GM18502 (cell line): ENCODE measurements around the gene KCNN2.
A peak's percentile ranks its signal among the peaks of the same experiment; 100 is the strongest.
"Not testable (repeated sequence)": the region's sequence is repeated elsewhere in the genome, so short reads cannot be mapped to it uniquely, and the experiment has no call there.

Experiments
- ATAC-seq: cut with Tn5 transposase; IDR thresholded peaks from one replicate; pipeline ENCODE4 v1.9.1; 2021; ENCODE audit warnings: mild to moderate bottlenecking; ENCODE audit not compliant: unreplicated experiment, poor library complexity

The KCNN2 gene

GRCh38 chr5:114418176-114419066 lies 56.6 kb downstream of the KCNN2 start:
- ATAC-seq = peak; percentile 99

DNA sequence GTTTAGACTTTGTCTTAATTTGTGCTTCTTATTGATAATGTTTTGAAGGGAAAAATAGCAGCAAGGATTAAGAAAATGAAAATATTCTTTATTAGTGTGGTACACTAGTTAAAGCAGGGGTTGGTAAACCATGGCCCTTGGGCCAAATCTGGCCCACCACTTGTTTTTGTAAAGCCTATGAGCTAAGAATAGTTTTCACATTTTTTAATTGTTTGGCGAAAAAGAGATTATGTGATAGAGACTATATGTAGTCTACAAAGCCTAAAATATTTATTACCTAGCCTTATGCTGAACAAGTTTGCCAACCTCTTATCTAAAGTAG lies 57.2 kb downstream of the KCNN2 start:
- ATAC-seq = peak; percentile 51

DNA sequence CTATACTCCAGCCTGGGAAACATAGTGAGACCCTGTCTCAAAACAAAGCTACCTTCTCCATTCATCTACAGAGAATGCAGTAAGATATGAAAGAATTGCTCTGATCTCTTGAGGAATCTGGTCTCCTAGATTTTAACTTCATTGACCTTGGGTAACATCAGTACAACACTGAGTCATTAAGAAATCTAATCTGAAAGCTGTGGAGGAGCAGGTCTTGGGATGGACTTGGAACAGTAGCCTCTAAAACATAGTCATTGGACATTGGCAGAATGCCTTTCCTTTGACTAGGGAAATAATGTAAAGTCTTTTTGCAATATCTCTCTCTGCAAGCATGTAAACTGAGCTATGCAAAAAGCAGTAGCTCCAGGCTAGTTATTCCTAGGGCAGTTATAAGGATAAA lies 58.1 kb downstream of the KCNN2 start:
- no peak for ATAC-seq

GRCh38 chr5:114427204-114427603 lies 65.3 kb downstream of the KCNN2 start:
- ATAC-seq = no peak

DNA sequence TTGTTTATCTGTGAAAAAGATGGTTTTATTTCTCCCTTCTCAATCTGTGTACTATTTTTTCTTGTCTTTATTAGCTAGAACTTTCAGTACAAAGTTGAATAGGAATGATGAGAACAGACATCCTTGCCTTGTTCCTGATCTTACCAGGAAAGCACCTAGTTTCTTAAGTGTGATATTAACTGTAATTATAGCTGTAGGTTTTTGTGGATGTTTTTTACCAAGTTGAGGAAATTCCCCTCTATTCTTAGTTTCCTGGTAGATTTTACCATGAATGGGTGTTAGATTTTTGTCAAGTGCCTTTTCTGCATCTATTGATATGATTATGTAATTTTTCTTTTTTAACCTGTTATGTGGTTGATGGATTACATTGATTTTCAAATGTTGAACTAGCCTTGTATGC lies 68.7 kb downstream of the KCNN2 start:
- no peak for ATAC-seq

GRCh38 chr5:114432684-114433083 lies 70.8 kb downstream of the KCNN2 start:
- ATAC-seq = not testable (repeated sequence)

GRCh38 chr5:114434396-114435219 lies 72.7 kb downstream of the KCNN2 start:
- ATAC-seq = no peak

DNA sequence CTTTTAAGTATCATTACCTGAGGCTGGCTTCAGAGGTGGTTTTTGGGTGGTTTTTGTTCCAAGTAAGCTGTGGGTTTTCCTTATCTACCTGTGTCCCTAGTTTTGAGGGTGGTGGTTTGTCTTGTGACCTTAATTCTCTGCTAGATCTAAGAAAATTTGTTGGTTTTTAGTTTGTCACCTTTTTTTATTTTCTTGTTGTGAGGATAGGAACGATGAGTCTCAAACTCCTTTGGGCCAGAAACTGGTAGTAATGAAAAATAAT lies 73.3 kb downstream of the KCNN2 start:
- no peak for ATAC-seq

- peak; percentile 81 for ATAC-seq
These were observed 74.0 kb downstream of the KCNN2 start for GRCh38 chr5:114435885-114436299.

DNA sequence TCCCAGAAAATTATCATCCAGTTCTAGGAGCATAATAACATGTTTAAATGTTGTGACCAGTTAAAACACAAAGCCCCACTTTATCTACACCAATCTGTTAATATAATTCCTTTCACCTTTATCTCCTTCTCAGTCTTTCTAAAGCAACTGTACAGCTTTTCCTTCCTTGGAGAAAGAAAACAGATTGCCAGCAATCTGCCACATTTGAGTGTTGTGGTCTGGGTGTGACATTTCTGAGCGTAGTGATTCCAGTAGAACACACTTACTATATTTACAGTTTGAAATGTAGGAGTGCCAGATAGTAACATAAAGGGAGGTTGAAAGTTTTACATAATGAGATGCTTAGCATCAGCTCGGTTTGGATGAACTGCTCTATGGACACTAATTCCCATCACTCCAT lies 76.1 kb downstream of the KCNN2 start:
- no peak for ATAC-seq

GRCh38 chr5:114438471-114438870 lies 76.6 kb downstream of the KCNN2 start:
- ATAC-seq = no peak

DNA sequence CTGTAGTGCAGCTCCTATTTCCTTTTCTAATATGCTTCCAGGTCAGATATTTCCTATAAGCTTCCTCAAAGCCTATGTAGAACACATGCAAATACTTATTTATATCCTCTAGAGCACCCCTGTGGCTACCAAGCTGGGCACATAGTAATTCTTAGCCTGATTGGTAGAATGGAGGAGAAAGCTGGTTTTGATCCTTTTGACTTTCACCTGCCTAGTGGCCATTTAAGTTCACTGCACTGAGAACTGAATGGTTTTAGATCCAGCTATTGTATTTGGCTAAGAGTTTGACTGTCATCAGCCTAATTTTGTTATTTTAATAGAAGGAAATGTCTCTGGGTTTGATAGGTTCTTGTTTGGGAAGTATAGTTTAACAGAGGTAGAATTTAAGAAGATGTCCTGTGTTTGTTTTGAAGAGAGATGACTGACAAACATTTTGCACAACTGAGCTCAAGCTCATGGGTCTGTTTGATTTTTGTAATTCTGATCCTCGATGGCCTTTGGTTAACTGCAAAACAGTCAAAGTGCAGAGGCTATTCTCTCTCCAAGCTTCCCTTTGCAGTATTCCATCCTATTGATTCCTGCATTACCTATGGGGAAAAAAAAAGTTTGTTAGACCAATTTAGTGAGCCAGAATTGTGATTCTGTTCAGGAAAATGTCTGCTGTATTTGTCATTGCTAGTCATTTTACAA lies 85.4 kb downstream of the KCNN2 start:
- ATAC-seq = peak; percentile 49

GRCh38 chr5:114448481-114448880 lies 86.6 kb downstream of the KCNN2 start:
- no peak for ATAC-seq

DNA sequence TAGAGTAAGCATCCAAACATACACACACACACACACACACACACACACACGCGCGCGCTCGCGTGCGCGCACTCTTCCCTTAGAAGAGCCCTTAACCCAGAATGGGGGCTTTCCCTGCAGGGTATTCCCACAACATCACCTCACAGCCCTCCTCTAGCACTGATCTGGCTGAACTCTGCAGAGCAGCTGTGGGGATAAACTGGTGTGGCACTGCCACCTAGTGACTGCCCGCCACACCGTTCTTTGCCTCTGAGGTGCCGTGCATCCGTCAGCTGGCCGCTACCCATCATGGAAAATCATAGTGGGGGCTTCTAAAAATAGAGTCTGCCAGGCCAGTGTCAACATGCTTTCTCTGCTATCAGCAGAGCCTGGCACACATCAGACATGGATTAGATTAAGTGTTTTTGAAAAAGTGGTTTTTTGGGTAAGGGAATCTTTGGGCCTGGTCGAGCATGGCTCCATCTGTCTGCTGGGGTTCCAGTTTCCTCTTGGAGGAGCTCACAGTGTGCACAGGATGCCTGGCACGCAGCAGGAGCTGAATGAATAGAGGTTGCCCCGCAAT lies 88.1 kb downstream of the KCNN2 start:
- peak; percentile 99 for ATAC-seq

DNA sequence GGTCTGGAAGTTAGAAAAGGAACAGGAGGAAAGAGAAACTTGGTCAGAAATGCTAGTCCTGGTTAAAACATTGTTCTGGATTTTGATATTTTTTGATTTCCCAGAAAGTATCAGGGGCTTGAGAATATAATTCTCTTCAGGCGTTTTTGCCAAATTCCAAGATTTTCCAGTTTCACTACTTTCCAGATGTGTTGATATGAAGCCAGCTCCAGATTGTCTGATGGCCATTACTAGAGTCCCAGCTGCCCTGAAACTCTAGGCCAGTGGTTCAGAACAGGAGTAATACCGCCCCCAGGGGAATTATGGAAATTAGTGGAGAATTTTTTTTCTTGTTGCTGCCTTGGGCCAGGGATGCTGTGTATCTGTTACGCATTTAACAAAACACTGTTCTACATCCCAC lies 88.6 kb downstream of the KCNN2 start:
- no peak for ATAC-seq

DNA sequence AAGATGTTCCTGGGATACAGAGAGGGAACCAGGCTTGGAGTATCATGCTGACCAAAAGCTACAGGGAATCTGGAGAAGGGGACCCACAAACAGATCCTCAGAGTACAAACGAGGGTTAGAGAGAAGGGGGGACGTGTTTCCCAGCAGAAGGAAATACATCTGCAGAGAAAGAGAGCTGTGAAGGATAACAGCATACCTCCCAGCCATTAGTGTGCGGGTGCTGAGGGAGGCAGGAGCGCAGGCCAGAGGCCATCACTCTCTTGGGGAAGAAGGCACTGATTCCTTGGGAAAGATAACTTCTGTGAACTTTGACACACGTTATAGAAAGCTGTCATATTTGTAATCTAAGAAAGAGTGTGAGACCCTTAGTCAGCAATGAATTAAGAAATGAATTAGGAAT lies 96.9 kb downstream of the KCNN2 start:
- ATAC-seq = no peak

- no peak for ATAC-seq
These were observed 105.3 kb downstream of the KCNN2 start for GRCh38 chr5:114467171-114467570.

- no peak for ATAC-seq
These were observed 105.9 kb downstream of the KCNN2 start for GRCh38 chr5:114467729-114468128.

GRCh38 chr5:114469372-114469771 lies 107.5 kb downstream of the KCNN2 start:
- no peak for ATAC-seq

GRCh38 chr5:114471529-114471928 lies 109.7 kb downstream of the KCNN2 start:
- ATAC-seq = no peak

GRCh38 chr5:114473541-114473940 lies 111.7 kb downstream of the KCNN2 start:
- no peak for ATAC-seq
